NCI-H187 (cell line): ENCODE results near the gene BIVM.
"Not testable (repeated sequence)": the region's sequence is repeated elsewhere in the genome, so short reads cannot be mapped to it uniquely, and the experiment has no call there.

Experiments
- DNase-seq, 2 experiments: peaks; one replicate each; lab custom pipeline; 2025; lab: John Stamatoyannopoulos, UW

BIVM gene, protein sequence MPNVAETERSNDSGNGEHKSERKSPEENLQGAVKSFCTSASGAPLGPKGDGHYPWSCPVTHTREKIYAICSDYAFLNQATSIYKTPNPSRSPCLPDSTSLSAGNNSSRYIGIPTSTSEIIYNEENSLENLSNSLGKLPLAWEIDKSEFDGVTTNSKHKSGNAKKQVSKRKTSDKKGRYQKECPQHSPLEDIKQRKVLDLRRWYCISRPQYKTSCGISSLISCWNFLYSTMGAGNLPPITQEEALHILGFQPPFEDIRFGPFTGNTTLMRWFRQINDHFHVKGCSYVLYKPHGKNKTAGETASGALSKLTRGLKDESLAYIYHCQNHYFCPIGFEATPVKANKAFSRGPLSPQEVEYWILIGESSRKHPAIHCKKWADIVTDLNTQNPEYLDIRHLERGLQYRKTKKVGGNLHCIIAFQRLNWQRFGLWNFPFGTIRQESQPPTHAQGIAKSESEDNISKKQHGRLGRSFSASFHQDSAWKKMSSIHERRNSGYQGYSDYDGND

GRCh38 chr13:102798581-102799425, at the start of gene BIVM, which contains the start of gene POGLUT2:
BIVM (plus strand) TSS chr13:102799119; CDS start chr13:102807268, 8,149 bp downstream.
POGLUT2 (minus strand) TSS chr13:102798976; CDS start chr13:102798670, 306 bp downstream.
- peak; percentile 90 to 97 for DNase-seq

GRCh38 chr13:102751886-102752285, 47.0 kb upstream of the BIVM start:
- no peak for DNase-seq

- no peak for DNase-seq
These were observed 41.9 kb upstream of the BIVM start for GRCh38 chr13:102757006-102757405.

DNA sequence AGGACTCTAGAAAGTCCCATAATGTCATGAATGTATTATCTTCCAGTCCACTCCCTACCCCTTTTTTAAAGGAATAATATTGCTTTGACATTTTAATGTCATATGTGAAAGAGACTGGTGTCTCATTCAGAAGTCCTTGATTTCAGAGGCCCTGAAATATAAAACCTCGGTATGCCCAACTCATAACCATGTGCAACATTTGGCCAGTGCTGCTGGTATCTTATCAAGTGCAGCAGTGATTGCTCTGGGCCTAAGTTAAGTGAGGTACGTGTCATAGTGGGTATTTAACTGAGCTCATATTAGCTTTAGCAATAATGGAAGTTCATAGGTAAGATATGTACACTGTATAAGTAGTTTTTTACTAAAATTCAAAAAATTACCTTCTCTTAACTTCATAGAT, 40.1 kb upstream of the BIVM start:
- no peak for DNase-seq

GRCh38 chr13:102761071-102761470, 37.8 kb upstream of the BIVM start:
- DNase-seq, result no peak

- no peak for DNase-seq
These were observed 35.2 kb upstream of the BIVM start for GRCh38 chr13:102763741-102764140.

DNA sequence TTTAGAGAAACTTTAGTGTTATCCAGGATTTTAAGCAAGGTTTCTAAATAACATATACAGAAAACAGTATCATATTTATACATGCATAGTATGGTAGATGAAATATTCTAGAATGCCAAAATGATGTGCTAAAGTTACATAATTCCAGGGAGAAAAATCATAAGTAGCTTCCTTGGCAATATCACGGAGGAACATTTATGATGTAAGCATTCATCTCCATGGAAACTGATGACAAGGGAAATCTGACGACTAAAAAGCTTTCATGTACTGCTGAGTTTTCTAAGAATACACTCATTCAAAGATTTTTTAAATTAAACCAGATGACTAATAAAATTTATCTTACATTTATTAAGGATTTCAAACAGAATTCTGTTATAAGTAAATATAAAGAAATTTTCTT, 30.0 kb upstream of the BIVM start:
- no peak for DNase-seq

GRCh38 chr13:102769679-102770078, 29.2 kb upstream of the BIVM start:
- DNase-seq, result no peak

DNA sequence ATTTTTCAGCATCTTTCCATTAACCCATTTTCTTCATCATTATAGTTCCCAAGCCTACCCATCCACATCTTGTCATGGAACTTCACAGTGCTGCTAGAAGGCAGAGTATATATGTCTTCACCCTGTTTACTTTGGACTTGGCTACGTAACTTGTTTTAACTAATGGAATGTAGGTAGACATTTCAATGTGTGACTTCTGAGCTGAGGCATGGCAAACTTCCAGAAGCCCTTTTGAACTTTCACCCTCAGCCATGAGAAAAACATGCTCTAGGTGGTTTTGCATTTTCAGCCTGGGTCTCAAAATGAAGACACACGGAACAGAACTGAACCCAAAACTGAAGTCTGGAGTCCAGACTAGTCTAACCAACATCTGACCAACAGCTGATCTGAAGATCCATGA, 28.5 kb upstream of the BIVM start:
- DNase-seq, result no peak

DNA sequence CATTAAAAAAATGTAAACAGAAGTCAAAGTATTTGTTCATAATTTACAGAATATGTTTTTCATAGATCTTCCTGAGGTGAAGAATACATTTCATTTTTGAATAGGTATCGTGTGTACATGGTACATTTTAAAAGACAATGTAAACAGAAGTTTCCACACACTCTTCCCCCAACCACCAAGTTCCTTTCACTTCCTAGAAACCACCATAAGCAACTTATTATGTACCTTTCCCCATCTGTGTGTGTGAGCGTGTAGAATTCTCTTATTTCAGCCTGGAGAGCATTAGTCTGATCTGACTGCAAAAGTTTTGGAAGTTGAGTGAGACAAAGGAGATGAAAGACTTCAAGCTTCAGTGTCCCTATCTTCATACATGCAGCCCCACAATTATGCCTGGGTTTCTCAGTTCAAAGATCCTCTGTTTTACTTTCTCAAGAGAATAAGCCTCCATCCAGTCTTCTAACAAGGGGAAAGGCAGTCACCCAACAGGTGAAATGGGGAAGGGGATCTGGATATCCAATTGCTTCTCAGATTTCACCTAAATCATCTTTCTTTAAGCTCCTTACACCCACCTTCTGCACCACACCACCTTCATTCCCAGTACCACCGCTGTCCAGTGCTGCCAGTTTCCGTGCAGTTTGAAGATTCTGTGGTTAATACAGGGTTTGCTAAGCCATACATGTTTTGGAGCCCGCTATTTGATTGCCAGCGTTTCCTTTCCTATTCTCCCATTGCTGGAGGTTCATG, 27.4 kb upstream of the BIVM start:
- DNase-seq, result no peak

GRCh38 chr13:102772042-102772425, 26.9 kb upstream of the BIVM start:
- no peak for DNase-seq

GRCh38 chr13:102773441-102774213, 25.3 kb upstream of the BIVM start, which contains the start of gene TEX30:
TEX30 (minus strand) TSS chr13:102773786; CDS start chr13:102770026, 3,760 bp downstream.
- peak; percentile 80 to 89 for DNase-seq

DNA sequence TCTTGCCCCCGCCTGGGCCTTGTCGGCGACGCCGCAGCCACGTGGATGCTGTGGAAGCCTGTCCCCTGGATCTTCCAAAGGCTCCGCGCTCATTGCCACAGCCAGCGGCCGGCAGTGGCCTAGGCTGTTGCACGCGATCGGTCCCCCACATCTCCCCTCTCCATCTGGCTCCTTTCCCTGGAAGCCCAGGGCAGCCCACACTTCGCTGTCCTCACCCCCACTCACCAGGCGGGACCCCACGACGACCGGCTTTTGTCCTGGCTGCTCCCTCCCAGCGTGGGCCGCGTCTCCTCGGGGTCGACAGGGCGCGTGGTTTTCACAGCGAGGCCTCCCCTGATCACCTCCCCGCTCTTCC, 24.7 kb upstream of the BIVM start:
- DNase-seq, result no peak

DNA sequence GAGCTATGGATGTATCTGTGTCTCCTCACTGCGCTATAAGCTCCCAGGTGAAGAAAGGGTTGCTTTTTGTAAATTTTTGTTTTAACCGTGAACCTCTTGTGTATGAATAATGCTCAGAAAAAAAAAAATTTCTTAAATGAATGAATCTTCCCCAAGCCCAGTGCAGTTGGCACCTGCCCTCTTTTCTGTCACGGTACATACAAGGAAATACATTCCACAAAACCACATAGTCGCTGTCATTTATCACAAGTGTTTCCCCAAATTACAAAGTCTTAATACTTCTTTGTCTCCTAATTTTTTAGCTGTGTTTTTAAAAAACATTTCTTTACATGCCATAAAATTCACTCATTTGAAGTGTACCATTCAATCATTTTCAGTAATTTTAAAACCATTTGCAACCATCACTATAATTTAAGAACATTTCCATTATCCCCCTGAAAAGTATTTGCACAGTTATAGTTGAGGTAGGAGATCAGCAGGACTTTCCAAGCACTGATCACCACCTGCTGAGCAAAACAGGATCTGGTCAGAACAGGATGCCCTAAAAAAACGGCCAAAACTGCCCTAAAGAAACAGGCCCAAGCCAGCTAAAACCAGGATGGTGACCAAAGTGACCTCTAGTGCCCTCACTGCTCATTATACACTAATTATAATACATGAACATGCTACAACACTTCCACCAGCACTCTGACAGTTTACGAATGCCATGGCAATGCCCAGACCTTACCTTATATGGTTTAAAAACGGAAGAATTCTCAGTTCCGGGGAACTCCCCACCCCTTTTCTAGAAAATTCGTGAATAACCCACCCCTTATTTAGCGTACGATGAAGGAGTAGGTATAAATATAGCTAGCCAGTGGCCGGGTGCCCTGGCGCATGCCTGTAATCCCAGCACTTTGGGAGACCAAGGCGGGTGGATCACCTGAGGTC, 24.1 kb upstream of the BIVM start:
- no peak for DNase-seq

GRCh38 chr13:102776271-102776670, 22.6 kb upstream of the BIVM start:
- DNase-seq, result no peak

- DNase-seq, result no peak
These were observed 21.2 kb upstream of the BIVM start for GRCh38 chr13:102777736-102778135.

DNA sequence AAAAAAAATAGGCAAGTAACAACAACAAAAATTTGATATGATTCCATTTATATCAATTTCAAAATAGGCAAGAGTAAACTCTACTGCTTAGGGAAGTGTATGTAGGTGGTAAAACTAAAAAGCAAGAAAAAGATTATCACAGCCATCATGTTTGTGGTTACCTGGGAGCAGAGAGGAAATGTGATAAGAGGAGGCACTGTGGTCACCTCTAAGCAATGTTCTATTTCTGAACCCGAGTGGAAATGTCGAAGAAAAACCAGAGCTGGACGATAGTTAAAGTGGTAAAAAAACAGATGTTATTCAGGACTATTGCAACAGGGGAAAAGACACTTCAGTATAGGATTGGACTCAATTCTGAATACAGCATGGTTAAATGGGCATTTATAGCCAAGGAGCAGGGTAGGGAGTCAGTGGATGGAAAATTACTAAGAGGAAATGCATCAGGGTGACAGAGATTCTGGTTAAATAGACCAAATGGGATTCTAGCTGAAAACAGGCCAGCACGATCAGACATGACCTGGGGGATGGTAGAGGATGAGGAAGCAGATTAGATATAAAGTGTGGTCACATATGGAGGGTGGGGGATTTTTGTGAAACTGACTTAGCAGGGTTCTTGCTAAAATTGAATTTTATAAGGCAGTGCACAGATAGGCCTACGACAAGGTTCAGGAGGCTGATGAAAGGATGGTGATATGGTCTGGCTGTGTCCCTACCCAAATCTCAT, 19.3 kb upstream of the BIVM start:
- no peak for DNase-seq

DNA sequence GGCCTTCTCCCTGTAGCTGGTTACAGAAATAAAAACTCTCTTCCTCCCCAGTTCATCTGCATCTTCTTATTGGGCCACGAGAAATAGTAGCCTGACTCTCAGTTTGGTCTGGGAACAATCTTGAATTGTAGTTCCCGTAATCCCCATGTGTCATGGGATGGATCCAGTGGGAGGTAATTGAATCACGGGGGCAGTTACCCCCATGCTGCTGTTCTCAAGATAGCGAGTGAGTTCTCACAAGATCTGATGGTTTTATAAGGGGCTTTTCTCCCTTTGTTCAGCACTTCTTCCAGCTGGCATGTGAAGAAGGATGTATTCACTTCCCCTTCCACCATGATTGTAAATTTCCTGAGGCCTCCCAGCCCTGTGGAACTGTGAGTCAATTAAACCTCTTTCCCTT, 18.3 kb upstream of the BIVM start:
- DNase-seq, result not testable (repeated sequence)

GRCh38 chr13:102781591-102781990, 17.3 kb upstream of the BIVM start:
- no peak for DNase-seq
